GM12892 (cell line): Measurements from ENCODE around the gene WDR19.

Source experiments
- POLR2A ChIP-seq: IDR thresholded peaks from 2 replicates; pipeline ENCODE4 v1.6.1; 2011; ENCODE audit warnings: low read depth, low read length, control low read depth
- POLR2AphosphoS5 ChIP-seq: IDR thresholded peaks from 2 replicates; pipeline ENCODE4 v1.6.1; 2011; ENCODE audit warnings: low read depth, low read length, control low read depth
- TAF1 ChIP-seq: IDR thresholded peaks from 2 replicates; pipeline ENCODE4 v1.6.1; 2011; ENCODE audit warnings: low read depth, mild to moderate bottlenecking, control low read depth, low read length, borderline replicate concordance

DNA sequence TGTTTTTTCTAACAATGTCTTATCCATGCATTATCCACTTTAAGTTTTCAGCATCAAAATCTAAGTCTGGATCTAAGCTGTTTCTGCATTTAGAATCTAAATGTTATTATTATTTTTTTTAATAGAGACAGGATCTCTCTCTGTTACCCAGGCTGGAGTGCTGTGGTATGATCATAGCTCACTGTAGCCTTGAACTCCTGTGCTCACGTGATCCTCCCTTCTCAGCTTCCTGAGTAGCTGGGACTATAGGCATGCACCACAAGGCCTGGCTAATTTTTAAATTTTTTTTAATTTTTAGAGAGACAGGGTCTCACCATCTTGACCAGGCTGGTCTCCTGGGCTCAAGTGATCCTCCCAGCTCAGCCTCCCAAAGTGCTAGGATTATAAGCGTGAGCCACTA lies 52.7 kb downstream of the WDR19 start:
- TF ChIP-seq POLR2A (no peak), POLR2AphosphoS5 (no peak), TAF1 (no peak)
